ENCODE data around the gene CSGALNACT2.

DNA sequence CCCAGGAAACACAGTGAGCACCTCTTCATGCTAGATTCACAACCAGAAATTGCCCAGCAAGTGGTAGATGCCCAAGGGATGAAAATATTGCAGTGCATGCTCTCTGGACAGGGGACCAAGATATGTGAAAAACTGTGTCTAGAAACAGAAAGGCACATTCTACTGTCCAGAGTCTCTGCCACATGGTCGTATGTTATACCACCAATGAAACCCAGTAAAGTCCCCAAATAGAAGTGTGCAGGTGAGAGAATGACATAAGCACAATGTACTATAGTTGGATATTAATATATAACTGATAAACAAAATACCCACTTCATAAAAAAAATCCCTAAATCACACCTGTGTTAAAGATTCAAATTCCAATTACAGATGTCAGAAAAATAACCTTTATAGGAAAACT lies 84.8 kb downstream of the CSGALNACT2 start:
- TF ChIP-seq, protein P1, sequence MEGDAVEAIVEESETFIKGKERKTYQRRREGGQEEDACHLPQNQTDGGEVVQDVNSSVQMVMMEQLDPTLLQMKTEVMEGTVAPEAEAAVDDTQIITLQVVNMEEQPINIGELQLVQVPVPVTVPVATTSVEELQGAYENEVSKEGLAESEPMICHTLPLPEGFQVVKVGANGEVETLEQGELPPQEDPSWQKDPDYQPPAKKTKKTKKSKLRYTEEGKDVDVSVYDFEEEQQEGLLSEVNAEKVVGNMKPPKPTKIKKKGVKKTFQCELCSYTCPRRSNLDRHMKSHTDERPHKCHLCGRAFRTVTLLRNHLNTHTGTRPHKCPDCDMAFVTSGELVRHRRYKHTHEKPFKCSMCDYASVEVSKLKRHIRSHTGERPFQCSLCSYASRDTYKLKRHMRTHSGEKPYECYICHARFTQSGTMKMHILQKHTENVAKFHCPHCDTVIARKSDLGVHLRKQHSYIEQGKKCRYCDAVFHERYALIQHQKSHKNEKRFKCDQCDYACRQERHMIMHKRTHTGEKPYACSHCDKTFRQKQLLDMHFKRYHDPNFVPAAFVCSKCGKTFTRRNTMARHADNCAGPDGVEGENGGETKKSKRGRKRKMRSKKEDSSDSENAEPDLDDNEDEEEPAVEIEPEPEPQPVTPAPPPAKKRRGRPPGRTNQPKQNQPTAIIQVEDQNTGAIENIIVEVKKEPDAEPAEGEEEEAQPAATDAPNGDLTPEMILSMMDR (IDR thresholded peaks at IDR 0.05) = no peak
- no peak for TF ChIP-seq EP300 (IDR thresholded peaks at IDR 0.05)
